ENCODE results near the gene PTPDC1. TPM values are rescaled to one million over a fixed set of nuclear protein-coding genes. Genes with fewer than 3 reads are reported as not detected.

Gene PTPDC1
- total RNA-seq, result 15.0 and 16.8 TPM in 2 replicates

GRCh38 chr9:94084314-94084713, at the start of gene PTPDC1:
PTPDC1 (plus strand) TSS chr9:94084464; CDS start chr9:94084531, 67 bp downstream.

Other genes starting within 250 kb of the PTPDC1 start
- gene BARX1, start 129.1 kb upstream of the PTPDC1 start, total RNA-seq, result not detected in 2 replicates
- 5.6 and 8.0 TPM in 2 replicates for gene ZNF169, start 174.8 kb downstream of the PTPDC1 start, total RNA-seq
- not detected in 2 replicates for gene NUTM2F, start 244.2 kb downstream of the PTPDC1 start, total RNA-seq